SK-N-SH (cell line): ENCODE measurements around the gene PCSK5. TPM values are rescaled to one million over a fixed set of nuclear protein-coding genes. Genes with fewer than 3 reads are reported as not detected.

Source experiments
- CTCF ChIA-PET: fragments of 300-600, 350-600 bp; formaldehyde crosslinking; extraction: SDS; loops from one replicate; lab custom pipeline; 2021; lab: Yijun Ruan, JAX
- POLR2A ChIA-PET: fragments of 350-600 bp; sonication (Branson Sonifier 250); formaldehyde crosslinking; extraction: SDS; loops from one replicate; lab custom pipeline; 2020; ENCODE audit warnings: antibody characterized with exemption, inconsistent platforms; lab: Yijun Ruan, JAX
- DNase-seq: peaks from one replicate; pipeline ENCODE4 v3.0.0; 2012
- H2AFZ ChIP-seq: fragments of 200-600 bp; sonication (generic); 2 replicates; pipeline ENCODE4 v1.8.1; 2016; ENCODE audit warnings: antibody characterized with exemption, mild to moderate bottlenecking, low read depth
- H3F3A ChIP-seq: fragments of 200-600 bp; sonication (generic); replicated peaks from 2 replicates; pipeline ENCODE3; 2016; ENCODE audit warnings: antibody characterized with exemption, mild to moderate bottlenecking; ENCODE audit not compliant: insufficient read depth
- H3K27ac ChIP-seq, 2 experiments: fragments of 200-500 bp in 1 of 2; fragments of 200-600 bp in 1 of 2; sonication (Bioruptor generic) in 1 of 2; sonication (generic), shearing (Covaris generic) in 1 of 2; 2 replicates each; pipeline versions ENCODE4 v1.5.1 to v1.6.1; 2014 to 2016; ENCODE audit warnings: low read depth in 2 of 2, inconsistent platforms in 1 of 2, low read length in 1 of 2, mild to moderate bottlenecking in 1 of 2, mixed read lengths in 1 of 2
- H3K27me3 ChIP-seq: fragments of 200-600 bp; sonication (generic), shearing (Covaris generic); 2 replicates; pipeline ENCODE4 v1.6.1; 2016; ENCODE audit warnings: mixed run types; ENCODE audit not compliant: insufficient read depth
- H3K36me3 ChIP-seq, 2 experiments: fragments of 200-500 bp in 1 of 2; fragments of 200-600 bp in 1 of 2; sonication (Bioruptor generic) in 1 of 2; sonication (generic) in 1 of 2; replicated peaks in 1 of 2; 2 replicates each; pipeline versions ENCODE3 to v1.5.1; 2014 to 2016; ENCODE audit warnings: low read length in 1 of 2, mild to moderate bottlenecking in 1 of 2; ENCODE audit not compliant: insufficient read depth in 2 of 2, control insufficient read depth in 1 of 2
- H3K4me1 ChIP-seq, 2 experiments: fragments of 200-500 bp in 1 of 2; fragments of 200-600 bp in 1 of 2; sonication (Bioruptor generic) in 1 of 2; sonication (generic), shearing (Covaris generic) in 1 of 2; 2 replicates each; pipeline versions ENCODE4 v1.5.1 to v1.6.1; 2014 to 2016; ENCODE audit warnings: low read depth in 1 of 2, low read length in 1 of 2, mixed run types in 1 of 2; ENCODE audit not compliant: insufficient read depth in 2 of 2, control insufficient read depth in 1 of 2
- H3K4me2 ChIP-seq: fragments of 200-600 bp; sonication (generic), shearing (Covaris generic); 2 replicates; pipeline ENCODE4 v1.6.1; 2017; ENCODE audit warnings: mixed run types
- H3K4me3 ChIP-seq, 2 experiments: fragments of 200-500 bp in 1 of 2; fragments of 200-600 bp in 1 of 2; sonication (Bioruptor generic) in 1 of 2; sonication (generic), shearing (Covaris generic) in 1 of 2; 2 replicates each; pipeline versions ENCODE4 v1.5.1 to v1.8.1; 2014 to 2016; ENCODE audit warnings: low read depth in 2 of 2, inconsistent platforms in 1 of 2, low read length in 1 of 2, mild to moderate bottlenecking in 1 of 2, mixed read lengths in 1 of 2, moderate library complexity in 1 of 2
- H3K79me2 ChIP-seq: fragments of 200-600 bp; sonication (generic); 2 replicates; pipeline ENCODE4 v1.8.1; 2017; ENCODE audit warnings: mild to moderate bottlenecking; ENCODE audit not compliant: insufficient read depth
- H3K9ac ChIP-seq: fragments of 200-600 bp; sonication (generic); 2 replicates; pipeline ENCODE4 v1.6.1; 2017; ENCODE audit warnings: mixed run types
- H3K9me2 ChIP-seq: fragments of 200-600 bp; sonication (generic); 2 replicates; pipeline ENCODE4 v1.6.1; 2017; ENCODE audit warnings: mixed run types
- H3K9me3 ChIP-seq: fragments of 200-600 bp; sonication (generic); 2 replicates; pipeline ENCODE4 v1.6.1; 2017; ENCODE audit warnings: mixed run types, mild to moderate bottlenecking, moderate library complexity
- H4K20me1 ChIP-seq: fragments of 200-600 bp; sonication (generic); 2 replicates; pipeline ENCODE4 v1.6.1; 2017; ENCODE audit warnings: mild to moderate bottlenecking, mixed run types; ENCODE audit not compliant: insufficient read depth
- CTCF ChIP-seq: fragments of 200-600 bp; sonication (generic); IDR thresholded peaks from 2 replicates; pipeline ENCODE4 v1.6.1; 2017; ENCODE audit warnings: antibody characterized with exemption, mild to moderate bottlenecking, moderate library complexity
- ELF1 ChIP-seq: IDR thresholded peaks from 2 replicates; pipeline ENCODE4 v1.4.0; 2012
- GATA2 ChIP-seq: sonication (generic); formaldehyde crosslinking; IDR thresholded peaks from 2 replicates; pipeline ENCODE4 v1.5.0; 2020; ENCODE audit warnings: mild to moderate bottlenecking, missing genetic modification reagents
- IRF3 ChIP-seq: fragments of 150-350 bp; IDR thresholded peaks from 2 replicates; pipeline ENCODE4 v1.6.1; 2016; ENCODE audit warnings: mild to moderate bottlenecking, low read depth, low read length
- RAD21 ChIP-seq: IDR thresholded peaks from 2 replicates; pipeline ENCODE4 v1.6.1; 2012; ENCODE audit warnings: mild to moderate bottlenecking, low read length
- REST ChIP-seq: IDR thresholded peaks from 2 replicates; pipeline ENCODE4 v1.6.1; 2012; ENCODE audit warnings: mild to moderate bottlenecking, low read depth, low read length, moderate library complexity
- RXRA ChIP-seq: IDR thresholded peaks from 2 replicates; pipeline ENCODE4 v1.4.0; 2012; ENCODE audit warnings: low read depth, mild to moderate bottlenecking, borderline replicate concordance
- SMC3 ChIP-seq: IDR thresholded peaks from 2 replicates; pipeline ENCODE4 v1.6.1; 2012; ENCODE audit warnings: low read depth, low read length, improper control_type of control experiment
- TCF12 ChIP-seq: IDR thresholded peaks from 2 replicates; pipeline ENCODE4 v1.4.0; 2012
- USF2 ChIP-seq: fragments of 150-350 bp; IDR thresholded peaks from 2 replicates; pipeline ENCODE4 v1.6.1; 2017; ENCODE audit warnings: antibody characterized with exemption, low read length, low read depth, borderline replicate concordance
- WGBS: methylation state at CpG from one replicate; pipeline ENCODE4 v1.1.6; 2017; ENCODE audit warnings: low lambda C conversion rate; 5-methylcytosine and 5-hydroxymethylcytosine counted together
- polyA plus RNA-seq, 3 experiments: library from polyadenylated mRNA; depleted of rRNA; stranded (reverse); fragments of >200 nt; gene quantifications; 2 replicates each; pipeline ENCODE4 v1.2.3, GENCODE V29; 2012

PCSK5 gene
- polyA plus RNA-seq, 1 of the 3 experiments (the other 2 are of a cell fraction), result 0.08 TPM

DNA sequence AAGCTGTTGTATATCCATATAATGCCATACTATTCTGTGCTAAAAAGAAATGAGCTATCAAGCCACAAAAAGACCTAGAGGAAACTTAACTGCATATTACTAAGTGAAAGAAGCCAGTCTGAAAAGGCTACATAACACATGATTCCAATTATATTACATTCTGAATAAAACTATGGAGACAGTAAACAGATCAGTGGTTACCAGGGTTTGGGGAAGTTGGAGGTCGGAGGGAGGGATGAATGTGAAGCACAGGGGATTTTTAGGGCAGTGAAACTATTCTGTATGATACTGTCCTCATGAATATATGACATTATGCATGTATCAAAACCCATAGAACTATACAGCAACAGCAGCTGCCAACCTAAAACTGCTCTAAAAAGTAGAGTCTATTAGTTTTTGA lies 509.4 kb downstream of the PCSK5 start (continued):
- TF ChIP-seq CTCF, result no peak
- no peak for TF ChIP-seq RXRA
- no peak for TF ChIP-seq USF2
- TF ChIP-seq, all 33 proteins: peak for 0

DNA sequence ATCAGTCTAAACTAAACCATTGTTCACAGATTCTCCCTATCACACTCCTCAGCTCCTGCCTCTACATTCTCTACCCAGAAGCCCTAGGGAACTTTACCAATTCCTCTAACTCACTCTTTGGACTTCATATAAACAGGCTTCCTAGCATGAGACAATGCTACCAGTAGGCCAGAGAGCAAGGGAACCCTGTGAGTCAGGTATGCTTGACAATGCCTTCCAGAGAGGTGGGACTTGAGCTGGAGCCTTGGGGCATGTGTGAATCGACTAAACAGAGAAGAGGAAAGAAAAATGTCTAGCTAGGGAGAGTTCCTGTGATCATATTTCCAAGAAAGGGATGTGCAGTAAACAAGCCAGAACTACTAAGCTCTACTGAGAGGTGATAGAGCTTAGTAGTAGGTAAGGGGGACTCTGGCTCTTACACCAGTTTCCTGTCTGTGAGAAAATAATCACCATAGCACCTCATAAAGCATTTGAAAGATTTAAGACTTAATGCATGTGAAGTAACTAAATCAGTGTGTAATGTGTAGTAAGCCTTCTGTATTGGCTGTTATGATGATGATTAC lies 510.1 kb downstream of the PCSK5 start:
- peaks cover 2% of the 10 kb centered on the region for H3F3A ChIP-seq
- DNase-seq, result no peak
- H3K9ac ChIP-seq, result no peak overlapping the region
- no peak overlapping the region for H2AFZ ChIP-seq
- no peak overlapping the region for H3K4me3 ChIP-seq
- H4K20me1 ChIP-seq, result no peaks in the 10 kb centered on the region
- H3K9me2 ChIP-seq, result no peaks in the 10 kb centered on the region
- H3K4me1 ChIP-seq, result peaks cover 0 to 6% of the 10 kb centered on the region in 2 experiments; a peak in 1 of 4 replicates
- WGBS, result 0% methylated on average over 1 of the region's 1 CpG
- H3K79me2 ChIP-seq, result no peaks in the 10 kb centered on the region
- no peaks in the 10 kb centered on the region for H3K36me3 ChIP-seq
- CTCF ChIA-PET, result interaction anchor here (0.6 to 1.0 kb wide), 2 partner anchors 20 to 1494 kb away, joined by 3 read pairs; no protein-coding TSS in a partner anchor
- TF ChIP-seq SMC3, result no peak
- no peak for TF ChIP-seq GATA2 (CRISPR knock-in tag)
- TF ChIP-seq, all 33 proteins: peak for 0
- Histone ChIP-seq H3K27ac (no peak overlapping the region), H3K27me3 (no peaks in the 10 kb centered on the region), H3K4me2 (no peak overlapping the region), H3K9me3 (no peaks in the 10 kb centered on the region)
- POLR2A ChIA-PET, result no interaction called here

DNA sequence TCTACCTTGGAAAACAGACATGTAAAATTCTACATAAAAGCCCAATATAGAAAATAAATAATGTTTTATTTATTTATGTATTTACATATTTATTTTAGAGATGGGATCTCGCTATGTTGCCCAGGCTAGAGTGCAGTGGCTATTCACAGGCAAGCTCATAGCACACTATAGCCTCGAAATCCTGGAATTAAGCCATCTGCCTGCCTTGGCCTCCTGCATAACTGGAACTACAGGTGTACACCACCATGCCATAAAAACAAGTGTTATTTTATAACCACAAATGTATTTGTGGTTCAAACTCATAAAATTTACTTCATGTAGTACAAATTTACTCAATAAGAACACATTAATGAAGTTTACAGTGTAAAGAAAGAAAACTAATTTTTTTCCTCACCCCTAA lies 510.7 kb downstream of the PCSK5 start:
- no peaks in the 10 kb centered on the region for H3K9me3 ChIP-seq
- no peak overlapping the region for H3K4me3 ChIP-seq
- H2AFZ ChIP-seq, result no peak overlapping the region
- peaks cover 4% of the 10 kb centered on the region for H3F3A ChIP-seq
- POLR2A ChIA-PET, result no interaction called here
- 50% methylated on average over 2 of the region's 2 CpGs for WGBS
- H3K27ac ChIP-seq, result no peak overlapping the region
- H3K9ac ChIP-seq, result no peak overlapping the region
- H3K27me3 ChIP-seq, result no peaks in the 10 kb centered on the region
- no peak for TF ChIP-seq TCF12
- TF ChIP-seq ELF1, result no peak
- TF ChIP-seq IRF3, result no peak
- no peak for TF ChIP-seq RAD21
- no peak for TF ChIP-seq REST
- H4K20me1 ChIP-seq, result no peaks in the 10 kb centered on the region
- H3K4me1 ChIP-seq, result peaks cover 0 to 4% of the 10 kb centered on the region in 2 experiments; a peak in 1 of 4 replicates
- H3K4me2 ChIP-seq, result no peak overlapping the region
- CTCF ChIA-PET, result interaction anchor here (0.6 to 1.0 kb wide), 2 partner anchors 19 to 1494 kb away, joined by 3 read pairs; no protein-coding TSS in a partner anchor
- no peak for DNase-seq
- no peaks in the 10 kb centered on the region for H3K79me2 ChIP-seq
- H3K9me2 ChIP-seq, result no peaks in the 10 kb centered on the region
- H3K36me3 ChIP-seq, result no peaks in the 10 kb centered on the region
